HEK293T (cell line): ENCODE results near the gene SKAP1.

Source experiments
- ELF4 ChIP-seq: fragments of 450-650 bp; IDR thresholded peaks from 2 replicates; pipeline ENCODE4 v1.6.1; 2017; ENCODE audit warnings: antibody characterized with exemption
- FOXA1 ChIP-seq: fragments of 450-650 bp; IDR thresholded peaks from 2 replicates; pipeline ENCODE4 v1.6.1; 2016; ENCODE audit warnings: mild to moderate bottlenecking
- FOXK2 ChIP-seq: fragments of 450-650 bp; IDR thresholded peaks from 2 replicates; pipeline ENCODE4 v1.6.1; 2016; ENCODE audit warnings: mild to moderate bottlenecking
- HDGF ChIP-seq: fragments of 450-650 bp; IDR thresholded peaks from 2 replicates; pipeline ENCODE4 v1.6.1; 2017; ENCODE audit warnings: antibody characterized with exemption, borderline replicate concordance
- NFRKB ChIP-seq: fragments of 450-650 bp; IDR thresholded peaks from 2 replicates; pipeline ENCODE4 v1.6.1; 2016; ENCODE audit warnings: mild to moderate bottlenecking, moderate library complexity

GRCh38 chr17:48106802-48107136, 323.2 kb downstream of the SKAP1 start:
- no peak for TF ChIP-seq ELF4
- TF ChIP-seq FOXK2: no peak
- no peak for TF ChIP-seq HDGF
- no peak for TF ChIP-seq NFRKB
- no peak for TF ChIP-seq FOXA1
